ENCODE data around the gene MTERF4.

DNA sequence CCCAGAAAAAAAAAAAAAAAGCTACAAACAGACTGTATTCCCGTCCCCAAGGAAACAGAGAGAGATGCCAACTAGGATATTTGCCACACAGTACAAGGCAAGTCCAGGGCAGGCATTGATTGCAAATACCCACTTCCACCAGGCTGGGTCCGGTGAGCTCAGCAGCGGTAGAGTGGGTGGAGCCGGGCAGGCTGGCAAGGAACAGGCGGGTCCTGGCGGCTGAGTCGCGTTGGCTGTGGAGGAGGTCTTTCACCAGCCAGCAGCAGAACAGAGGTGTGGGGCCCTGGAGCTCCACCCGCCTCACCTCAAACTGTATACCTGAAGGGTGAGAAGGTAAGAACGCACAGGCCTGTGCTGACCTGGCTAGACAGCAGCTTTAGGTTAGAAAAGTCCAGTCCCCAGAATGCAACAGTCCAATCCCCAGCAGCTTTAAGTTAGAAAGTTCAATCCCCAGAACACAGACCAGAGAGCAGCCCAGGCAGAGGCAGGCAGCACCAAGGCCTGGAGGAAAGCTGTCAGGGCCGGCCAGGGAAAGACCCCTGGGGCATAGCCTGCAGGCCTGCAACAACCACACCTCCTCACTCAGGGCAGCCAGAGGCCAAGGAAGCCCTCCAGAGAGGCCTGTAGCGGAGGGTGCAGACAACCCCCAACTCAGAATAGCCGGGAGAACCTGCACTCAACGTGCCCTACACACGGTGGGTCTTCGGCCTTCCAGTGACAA is 21.9 kb upstream of the MTERF4 start:
- TF ChIP-seq CTCF (IDR thresholded peaks at IDR 0.05; ENCODE audit: poor library complexity, severe bottlenecking) (no peak), EZH2 (IDR thresholded peaks at IDR 0.05; ENCODE audit: borderline replicate concordance, insufficient read depth, low read length, poor library complexity, severe bottlenecking) (no peak), REST (IDR thresholded peaks at IDR 0.05; ENCODE audit: borderline replicate concordance) (no peak)
